SU-DHL-6 (cell line): ENCODE data around the gene BICD1.

Experiments
- EZH2phosphoT487 ChIP-seq: fragments of 200-600 bp; sonication (generic), shearing (Covaris generic); conservative IDR thresholded peaks from 2 replicates; pipeline ENCODE4 v1.6.1; 2018; ENCODE audit warnings: mild to moderate bottlenecking, antibody characterized with exemption, low read length, moderate library complexity, mixed read lengths
- TF ChIP-seq, protein P1 (sequence below): fragments of 200-600 bp; sonication (generic); IDR thresholded peaks from one replicate; pipeline ENCODE4 v1.5.1; 2017; ENCODE audit warnings: antibody characterized with exemption, mild to moderate bottlenecking, low read length, moderate library complexity; ENCODE audit not compliant: insufficient read depth, poor library complexity, severe bottlenecking

DNA sequence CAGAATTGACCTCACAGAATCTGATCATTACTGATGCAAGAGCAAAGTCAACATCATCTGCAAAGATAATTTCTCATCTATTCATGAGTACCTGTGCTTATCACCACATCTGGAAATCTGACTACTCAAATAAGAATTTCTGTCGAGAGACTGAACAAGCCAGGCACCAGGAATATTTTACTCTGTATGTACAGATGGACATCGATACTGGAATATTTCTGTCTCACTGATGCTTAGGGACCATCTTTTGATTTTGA, 105.2 kb downstream of the BICD1 start:
- TF ChIP-seq, protein P1, sequence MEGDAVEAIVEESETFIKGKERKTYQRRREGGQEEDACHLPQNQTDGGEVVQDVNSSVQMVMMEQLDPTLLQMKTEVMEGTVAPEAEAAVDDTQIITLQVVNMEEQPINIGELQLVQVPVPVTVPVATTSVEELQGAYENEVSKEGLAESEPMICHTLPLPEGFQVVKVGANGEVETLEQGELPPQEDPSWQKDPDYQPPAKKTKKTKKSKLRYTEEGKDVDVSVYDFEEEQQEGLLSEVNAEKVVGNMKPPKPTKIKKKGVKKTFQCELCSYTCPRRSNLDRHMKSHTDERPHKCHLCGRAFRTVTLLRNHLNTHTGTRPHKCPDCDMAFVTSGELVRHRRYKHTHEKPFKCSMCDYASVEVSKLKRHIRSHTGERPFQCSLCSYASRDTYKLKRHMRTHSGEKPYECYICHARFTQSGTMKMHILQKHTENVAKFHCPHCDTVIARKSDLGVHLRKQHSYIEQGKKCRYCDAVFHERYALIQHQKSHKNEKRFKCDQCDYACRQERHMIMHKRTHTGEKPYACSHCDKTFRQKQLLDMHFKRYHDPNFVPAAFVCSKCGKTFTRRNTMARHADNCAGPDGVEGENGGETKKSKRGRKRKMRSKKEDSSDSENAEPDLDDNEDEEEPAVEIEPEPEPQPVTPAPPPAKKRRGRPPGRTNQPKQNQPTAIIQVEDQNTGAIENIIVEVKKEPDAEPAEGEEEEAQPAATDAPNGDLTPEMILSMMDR: no peak
- TF ChIP-seq EZH2phosphoT487: no peak
